HEK293T (cell line): ENCODE data around the gene SNX12.

Experiments
- CTCF ChIA-PET: fragments of 350-600 bp; formaldehyde crosslinking; extraction: SDS; loops from one replicate; lab custom pipeline; 2021; ENCODE audit warnings: antibody characterized with exemption, inconsistent platforms; lab: Yijun Ruan, JAX
- POLR2A ChIA-PET: fragments of 350-600 bp; formaldehyde crosslinking; extraction: SDS; loops from one replicate; lab custom pipeline; 2020; ENCODE audit warnings: antibody characterized with exemption, inconsistent platforms; lab: Yijun Ruan, JAX
- DNase-seq: peaks from one replicate; pipeline ENCODE4 v3.0.0; 2012; ENCODE audit warnings: mixed read lengths; ENCODE audit errors: extremely low spot score
- ARNT ChIP-seq: fragments of 450-650 bp; IDR thresholded peaks from 2 replicates; pipeline ENCODE4 v1.6.1; 2017; ENCODE audit warnings: mild to moderate bottlenecking
- BHLHE40 ChIP-seq: fragments of 450-650 bp; IDR thresholded peaks from 2 replicates; pipeline ENCODE4 v1.6.1; 2016; ENCODE audit warnings: mild to moderate bottlenecking, moderate library complexity, borderline replicate concordance
- CTBP1 ChIP-seq: fragments of 450-650 bp; IDR thresholded peaks from 2 replicates; pipeline ENCODE4 v1.6.1; 2016; ENCODE audit warnings: borderline replicate concordance
- ELF4 ChIP-seq: fragments of 450-650 bp; IDR thresholded peaks from 2 replicates; pipeline ENCODE4 v1.6.1; 2017; ENCODE audit warnings: antibody characterized with exemption
- FOXA1 ChIP-seq: fragments of 450-650 bp; IDR thresholded peaks from 2 replicates; pipeline ENCODE4 v1.6.1; 2016; ENCODE audit warnings: mild to moderate bottlenecking
- FOXK2 ChIP-seq: fragments of 450-650 bp; IDR thresholded peaks from 2 replicates; pipeline ENCODE4 v1.6.1; 2016; ENCODE audit warnings: mild to moderate bottlenecking
- FOXM1 ChIP-seq: fragments of 450-650 bp; IDR thresholded peaks from 2 replicates; pipeline ENCODE4 v1.6.1; 2017; ENCODE audit warnings: mild to moderate bottlenecking, borderline replicate concordance
- HDGF ChIP-seq: fragments of 450-650 bp; IDR thresholded peaks from 2 replicates; pipeline ENCODE4 v1.6.1; 2017; ENCODE audit warnings: antibody characterized with exemption, borderline replicate concordance
- L3MBTL2 ChIP-seq: fragments of 450-650 bp; conservative IDR thresholded peaks from 2 replicates; pipeline ENCODE4 v1.6.1; 2016; ENCODE audit warnings: mild to moderate bottlenecking
- LEF1 ChIP-seq: fragments of 450-650 bp; IDR thresholded peaks from 2 replicates; pipeline ENCODE4 v1.6.1; 2017; ENCODE audit warnings: mild to moderate bottlenecking, borderline replicate concordance
- NFRKB ChIP-seq: fragments of 450-650 bp; IDR thresholded peaks from 2 replicates; pipeline ENCODE4 v1.6.1; 2016; ENCODE audit warnings: mild to moderate bottlenecking, moderate library complexity
- PKNOX1 ChIP-seq: fragments of 450-650 bp; IDR thresholded peaks from 2 replicates; pipeline ENCODE4 v1.6.1; 2016
- SP1 ChIP-seq: fragments of 450-650 bp; IDR thresholded peaks from 2 replicates; pipeline ENCODE4 v1.6.1; 2017
- SUZ12 ChIP-seq: fragments of 450-650 bp; IDR thresholded peaks from 2 replicates; pipeline ENCODE4 v1.6.1; 2016; ENCODE audit warnings: mild to moderate bottlenecking
- TARDBP ChIP-seq: fragments of 450-650 bp; IDR thresholded peaks from 2 replicates; pipeline ENCODE4 v1.6.1; 2016
- ZNF384 ChIP-seq: fragments of 450-650 bp; IDR thresholded peaks from 2 replicates; pipeline ENCODE4 v1.6.1; 2016

The SNX12 gene

GRCh38 chrX:71082822-71083221, 14.7 kb upstream of the SNX12 start:
- CTCF ChIA-PET, result interaction anchor here (0.6 kb wide), 1 partner anchor 52 kb away, joined by 6 read pairs; no protein-coding TSS in a partner anchor
- no peak for TF ChIP-seq ZNF384
- peak; percentile 15; the same call in 1 of the 2 replicates for TF ChIP-seq PKNOX1
- POLR2A ChIA-PET, result no interaction called here
- no peak for DNase-seq

- TF ChIP-seq LEF1, result no peak
- no peak for TF ChIP-seq L3MBTL2
- no peak for TF ChIP-seq ELF4
- TF ChIP-seq SUZ12, result no peak
- no peak for TF ChIP-seq FOXA1
- TF ChIP-seq BHLHE40, result no peak
- TF ChIP-seq SP1, result no peak
- no peak for TF ChIP-seq FOXM1
- no peak for TF ChIP-seq ZNF384
- TF ChIP-seq CTBP1, result no peak
- CTCF ChIA-PET, result interaction anchor here (0.6 kb wide), 2 partner anchors 10 to 52 kb away, joined by 3 to 6 read pairs; no protein-coding TSS in a partner anchor
- POLR2A ChIA-PET, result no interaction called here
- no peak for DNase-seq
Measured at GRCh38 chrX:71082124-71082647, 14.1 kb upstream of the SNX12 start.

- POLR2A ChIA-PET, result no interaction called here
- DNase-seq, result no peak
- CTCF ChIA-PET, result no interaction called here
- TF ChIP-seq BHLHE40, result no peak
- TF ChIP-seq CTBP1, result no peak
- TF ChIP-seq TARDBP, result no peak
- no peak for TF ChIP-seq ZNF384
- peak; percentile 86 for TF ChIP-seq PKNOX1
Measured at GRCh38 chrX:71081330-71082123, 13.4 kb upstream of the SNX12 start.

- no peak for TF ChIP-seq ZNF384
- no peak for TF ChIP-seq FOXM1
- no peak for TF ChIP-seq FOXA1
- TF ChIP-seq L3MBTL2, result no peak
- no peak for TF ChIP-seq BHLHE40
- TF ChIP-seq LEF1, result no peak
- no peak for TF ChIP-seq ELF4
- TF ChIP-seq FOXK2, result no peak
- TF ChIP-seq HDGF, result no peak
- ChIA-PET POLR2A (no interaction called here), CTCF (no interaction called here)
- no peak for DNase-seq
Measured at GRCh38 chrX:71070531-71070930, 2.4 kb upstream of the SNX12 start.

GRCh38 chrX:71067712-71068043, 456 bp downstream of the SNX12 start:
- ChIA-PET CTCF (no interaction called here), POLR2A (interaction anchor here (0.9 to 1.2 kb wide), 4 partner anchors 9 to 114 kb away, joined by 3 to 8 read pairs (median 4); partner anchors contain the start of gene MED12)
- TF ChIP-seq CTBP1, result no peak
- no peak for TF ChIP-seq SUZ12
- no peak for TF ChIP-seq LEF1
- no peak for TF ChIP-seq FOXA1
- TF ChIP-seq BHLHE40, result no peak
- no peak for TF ChIP-seq TARDBP
- TF ChIP-seq FOXK2, result no peak
- no peak for TF ChIP-seq ARNT
- no peak for TF ChIP-seq FOXM1
- no peak for TF ChIP-seq L3MBTL2
- DNase-seq, result no peak

GRCh38 chrX:71067089-71067488, 1.0 kb downstream of the SNX12 start:
- TF ChIP-seq FOXM1 (no peak), TARDBP (no peak), SP1 (no peak), LEF1 (no peak), SUZ12 (no peak), CTBP1 (no peak), ZNF384 (no peak), ELF4 (no peak), FOXK2 (no peak), FOXA1 (no peak), L3MBTL2 (no peak), PKNOX1 (no peak), HDGF (no peak), ARNT (no peak), BHLHE40 (no peak), NFRKB (no peak)
- CTCF ChIA-PET, result no interaction called here
- POLR2A ChIA-PET, result interaction anchor here (0.9 to 1.2 kb wide), 3 partner anchors 18 to 115 kb away, joined by 3 to 8 read pairs (median 3); partner anchors contain the start of gene MED12
- DNase-seq, result no peak
